ENCODE results near the gene VASH1.

Gene VASH1

DNA sequence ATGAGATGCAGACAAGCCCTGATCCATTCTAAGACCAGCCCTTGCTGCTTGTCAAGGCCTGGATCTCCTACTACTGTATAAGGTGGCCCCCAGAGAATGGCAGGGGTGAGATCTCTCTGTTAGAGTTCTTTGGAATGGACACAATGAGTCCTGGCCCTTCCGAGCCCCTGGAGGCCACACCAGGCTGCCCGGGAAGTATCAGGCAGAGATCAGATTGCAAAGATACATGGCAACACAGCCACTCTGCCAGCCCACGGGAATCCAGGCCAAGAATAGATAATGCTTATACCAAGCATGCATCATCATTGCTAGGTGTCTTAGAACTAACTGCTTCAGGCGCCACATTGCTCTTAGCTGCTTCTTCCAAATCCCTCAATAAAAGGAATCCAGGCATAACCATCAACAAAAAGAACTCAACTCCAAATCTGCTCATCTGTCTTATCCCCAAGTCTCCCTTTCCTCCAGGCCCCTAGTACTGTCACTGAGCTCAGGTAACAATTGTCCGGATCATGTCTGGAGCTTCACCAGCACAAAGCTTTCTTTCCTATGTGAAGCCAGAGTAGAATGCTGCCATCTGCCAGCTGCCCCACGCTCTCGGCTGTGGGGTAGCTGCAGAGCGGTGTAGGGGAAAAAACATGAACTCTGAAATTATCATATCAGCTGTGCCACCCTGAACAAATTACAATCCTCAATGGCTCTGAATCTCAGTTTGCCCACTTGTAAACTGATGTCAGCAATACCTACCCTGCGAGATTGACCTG is 5.5 kb upstream of the VASH1 start:
- Histone ChIP-seq H2AFZ (ENCODE audit: low read length) (no peak overlapping the region), H4K20me1 (ENCODE audit: insufficient read depth, low read length) (no peaks in the 10 kb centered on the region), H3K79me2 (ENCODE audit: low read length) (no peaks in the 10 kb centered on the region), H3F3A (ENCODE audit: insufficient read depth, low read length) (no peaks in the 10 kb centered on the region), H3K4me2 (ENCODE audit: low read depth, low read length) (no peak overlapping the region), H3K27ac (ENCODE audit: low read length) (no peak overlapping the region), H3K4me3 (ENCODE audit: low read length) (no peak overlapping the region), H3K36me3 (replicated peaks; ENCODE audit: insufficient read depth, low read length) (no peaks in the 10 kb centered on the region), H3K9ac (ENCODE audit: low read length) (no peak overlapping the region), H3K9me2 (replicated peaks; ENCODE audit: insufficient read depth, low read length) (no peaks in the 10 kb centered on the region), H3K27me3 (replicated peaks; ENCODE audit: insufficient read depth, low read length) (no peaks in the 10 kb centered on the region), H3K4me1 (ENCODE audit: low read length) (no peaks in the 10 kb centered on the region), H3K9me3 (replicated peaks; ENCODE audit: insufficient read depth, low read length) (no peaks in the 10 kb centered on the region)
- TF ChIP-seq EZH2phosphoT487 (IDR thresholded peaks at IDR 0.05; ENCODE audit: low read length) (no peak), EZH2 (optimal IDR thresholded peaks at IDR 0.05; ENCODE audit: low read depth, low read length) (no peak)
- TF ChIP-seq, protein P1, sequence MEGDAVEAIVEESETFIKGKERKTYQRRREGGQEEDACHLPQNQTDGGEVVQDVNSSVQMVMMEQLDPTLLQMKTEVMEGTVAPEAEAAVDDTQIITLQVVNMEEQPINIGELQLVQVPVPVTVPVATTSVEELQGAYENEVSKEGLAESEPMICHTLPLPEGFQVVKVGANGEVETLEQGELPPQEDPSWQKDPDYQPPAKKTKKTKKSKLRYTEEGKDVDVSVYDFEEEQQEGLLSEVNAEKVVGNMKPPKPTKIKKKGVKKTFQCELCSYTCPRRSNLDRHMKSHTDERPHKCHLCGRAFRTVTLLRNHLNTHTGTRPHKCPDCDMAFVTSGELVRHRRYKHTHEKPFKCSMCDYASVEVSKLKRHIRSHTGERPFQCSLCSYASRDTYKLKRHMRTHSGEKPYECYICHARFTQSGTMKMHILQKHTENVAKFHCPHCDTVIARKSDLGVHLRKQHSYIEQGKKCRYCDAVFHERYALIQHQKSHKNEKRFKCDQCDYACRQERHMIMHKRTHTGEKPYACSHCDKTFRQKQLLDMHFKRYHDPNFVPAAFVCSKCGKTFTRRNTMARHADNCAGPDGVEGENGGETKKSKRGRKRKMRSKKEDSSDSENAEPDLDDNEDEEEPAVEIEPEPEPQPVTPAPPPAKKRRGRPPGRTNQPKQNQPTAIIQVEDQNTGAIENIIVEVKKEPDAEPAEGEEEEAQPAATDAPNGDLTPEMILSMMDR (IDR thresholded peaks at IDR 0.05; ENCODE audit: low read length): no peak
- no peak for DNase-seq

DNA sequence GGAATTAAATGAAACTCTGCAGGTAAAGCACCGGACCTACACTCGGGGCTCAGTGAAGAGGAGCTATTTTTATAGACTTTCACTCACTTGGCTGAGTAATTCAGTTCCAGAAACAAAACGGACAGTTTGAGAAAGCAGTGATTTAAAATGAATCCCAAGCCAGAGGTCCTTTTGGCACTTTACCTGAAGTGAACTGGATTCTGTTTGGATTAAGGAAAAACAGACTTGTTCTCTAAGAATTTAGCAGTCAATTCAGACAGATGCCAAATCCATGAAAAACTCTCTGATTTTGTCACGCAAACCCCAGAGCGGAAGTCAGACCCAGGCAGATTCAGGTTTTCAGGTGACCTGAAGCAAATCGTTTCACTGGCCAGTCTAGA is 4.9 kb upstream of the VASH1 start:
- no peak for DNase-seq
- H3K27ac ChIP-seq (ENCODE audit: low read length): no peak overlapping the region
- H3K4me3 ChIP-seq (ENCODE audit: low read length): no peak overlapping the region
- H3K9me2 ChIP-seq (replicated peaks; ENCODE audit: insufficient read depth, low read length): no peaks in the 10 kb centered on the region
- H3K9me3 ChIP-seq (replicated peaks; ENCODE audit: insufficient read depth, low read length): no peaks in the 10 kb centered on the region
- no peak overlapping the region for H3K4me2 ChIP-seq (ENCODE audit: low read depth, low read length)
- TF ChIP-seq EZH2phosphoT487 (IDR thresholded peaks at IDR 0.05; ENCODE audit: low read length): no peak
- TF ChIP-seq EZH2 (optimal IDR thresholded peaks at IDR 0.05; ENCODE audit: low read depth, low read length): no peak
- TF ChIP-seq, protein P1 (IDR thresholded peaks at IDR 0.05; ENCODE audit: low read length): no peak
- H3K36me3 ChIP-seq (replicated peaks; ENCODE audit: insufficient read depth, low read length): no peaks in the 10 kb centered on the region
- no peaks in the 10 kb centered on the region for H3K27me3 ChIP-seq (replicated peaks; ENCODE audit: insufficient read depth, low read length)
- no peaks in the 10 kb centered on the region for H3K4me1 ChIP-seq (ENCODE audit: low read length)
- H2AFZ ChIP-seq (ENCODE audit: low read length): no peak overlapping the region
- no peak overlapping the region for H3K9ac ChIP-seq (ENCODE audit: low read length)
- H3F3A ChIP-seq (ENCODE audit: insufficient read depth, low read length): no peaks in the 10 kb centered on the region
- H3K79me2 ChIP-seq (ENCODE audit: low read length): no peaks in the 10 kb centered on the region
- H4K20me1 ChIP-seq (ENCODE audit: insufficient read depth, low read length): no peaks in the 10 kb centered on the region

DNA sequence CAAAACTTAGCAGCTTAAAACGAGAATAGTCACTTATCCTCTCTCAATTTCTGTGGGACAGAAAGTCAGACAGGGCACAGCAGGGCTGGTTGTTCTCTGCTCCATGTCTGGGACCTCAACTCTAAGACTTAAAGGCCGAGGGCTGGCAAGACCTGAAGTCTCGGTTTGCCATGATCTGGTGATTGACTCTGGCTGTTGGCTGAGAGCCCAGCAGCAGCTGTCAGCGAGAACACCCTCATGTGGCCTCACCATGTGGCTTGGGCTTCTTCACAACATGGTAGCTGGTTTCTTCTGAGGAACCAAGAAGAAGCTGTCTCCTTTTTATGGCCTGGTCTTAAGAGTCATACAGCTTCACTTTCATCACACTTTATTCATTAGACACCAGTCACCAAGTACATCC is 1.7 kb upstream of the VASH1 start:
- Histone ChIP-seq H3K9ac (ENCODE audit: low read length) (no peak overlapping the region), H3K4me2 (ENCODE audit: low read depth, low read length) (no peak overlapping the region), H3K9me3 (replicated peaks; ENCODE audit: insufficient read depth, low read length) (no peaks in the 10 kb centered on the region), H3F3A (ENCODE audit: insufficient read depth, low read length) (no peaks in the 10 kb centered on the region), H2AFZ (ENCODE audit: low read length) (no peak overlapping the region), H3K27me3 (replicated peaks; ENCODE audit: insufficient read depth, low read length) (0 out of 2 replicates have a peak, but pooled peaks cover 4% of the 10 kb centered on the region), H4K20me1 (ENCODE audit: insufficient read depth, low read length) (no peaks in the 10 kb centered on the region), H3K4me3 (ENCODE audit: low read length) (no peak overlapping the region), H3K9me2 (replicated peaks; ENCODE audit: insufficient read depth, low read length) (no peaks in the 10 kb centered on the region), H3K27ac (ENCODE audit: low read length) (no peak overlapping the region), H3K36me3 (replicated peaks; ENCODE audit: insufficient read depth, low read length) (no peaks in the 10 kb centered on the region), H3K79me2 (ENCODE audit: low read length) (no peaks in the 10 kb centered on the region), H3K4me1 (ENCODE audit: low read length) (no peaks in the 10 kb centered on the region)
- DNase-seq: no peak
- TF ChIP-seq EZH2 (optimal IDR thresholded peaks at IDR 0.05; ENCODE audit: low read depth, low read length) (no peak), EZH2phosphoT487 (IDR thresholded peaks at IDR 0.05; ENCODE audit: low read length) (no peak)
- TF ChIP-seq, protein P1 (IDR thresholded peaks at IDR 0.05; ENCODE audit: low read length): no peak

Measured in MM.1S (cell line).